Dendritic cell treated with granulocyte-macrophage colony-stimulating factor and Interleukin-4, amounts not matched to agents 40 ng/mL and 50 ng/mL, for 4 days (primary cell): ENCODE data around the gene HOXD12.
A peak's percentile ranks its signal among the peaks of the same experiment; 100 is the strongest.

Experiments used
- H3K27ac Mint-ChIP-seq: one replicate; pipeline ENCODE4 v1.8.0; 2022; ENCODE audit warnings: mild to moderate bottlenecking, mixed read lengths
- H3K27me3 Mint-ChIP-seq: one replicate; pipeline ENCODE4 v1.8.0; 2022; ENCODE audit warnings: mild to moderate bottlenecking, mixed read lengths
- H3K36me3 Mint-ChIP-seq: one replicate; pipeline ENCODE4 v1.8.0; 2022; ENCODE audit warnings: low read depth, mixed read lengths
- H3K4me1 Mint-ChIP-seq: one replicate; pipeline ENCODE4 v1.8.0; 2022; ENCODE audit warnings: low read depth, mixed read lengths
- H3K4me3 Mint-ChIP-seq: one replicate; pipeline ENCODE4 v1.8.0; 2022; ENCODE audit warnings: mild to moderate bottlenecking, moderate library complexity, mixed read lengths
- H3K9me3 Mint-ChIP-seq: one replicate; pipeline ENCODE4 v1.8.0; 2022; ENCODE audit warnings: mixed read lengths
- intact Hi-C: fragments of 100-400 bp; cut with micrococcal nuclease; formaldehyde crosslinking; loops from one replicate; pipeline ENCODE4 v1.15.0; 2022

The HOXD12 gene

GRCh38 chr2:176139661-176140512 is 40.3 kb downstream of the HOXD12 start:
- intact Hi-C loops: loop anchor here (1.0 to 10.0 kb wide), 4 partner anchors 315 to 675 kb away; no protein-coding TSS in a partner anchor
- H3K27ac Mint-ChIP-seq: no peak overlapping the region
- H3K4me1 Mint-ChIP-seq: peaks cover 21% of the 10 kb centered on the region
- H3K9me3 Mint-ChIP-seq: no peaks in the 10 kb centered on the region
- H3K4me3 Mint-ChIP-seq: no peak overlapping the region
- no peaks in the 10 kb centered on the region for H3K36me3 Mint-ChIP-seq
- H3K27me3 Mint-ChIP-seq: peaks cover 97% of the 10 kb centered on the region

GRCh38 chr2:176140513-176141317 is 41.1 kb downstream of the HOXD12 start:
- no peak overlapping the region for H3K27ac Mint-ChIP-seq
- H3K9me3 Mint-ChIP-seq: no peaks in the 10 kb centered on the region
- intact Hi-C loops: loop anchor here (1.0 to 5.0 kb wide), 3 partner anchors 315 to 497 kb away; no protein-coding TSS in a partner anchor
- peaks cover 17% of the 10 kb centered on the region for H3K4me1 Mint-ChIP-seq
- peaks cover 97% of the 10 kb centered on the region for H3K27me3 Mint-ChIP-seq
- no peaks in the 10 kb centered on the region for H3K36me3 Mint-ChIP-seq
- H3K4me3 Mint-ChIP-seq: peak overlapping the region; percentile 39

- no peaks in the 10 kb centered on the region for H3K36me3 Mint-ChIP-seq
Observed at GRCh38 chr2:176142281-176142680, 42.7 kb downstream of the HOXD12 start.

GRCh38 chr2:176145085-176145969 is 45.7 kb downstream of the HOXD12 start:
- Mint-ChIP-seq H3K27ac (no peak overlapping the region), H3K9me3 (no peaks in the 10 kb centered on the region), H3K4me3 (no peak overlapping the region), H3K36me3 (no peaks in the 10 kb centered on the region), H3K4me1 (no peaks in the 10 kb centered on the region), H3K27me3 (peaks cover 97% of the 10 kb centered on the region)
- intact Hi-C loops: no loop called here

More at GRCh38 chr2:176142281-176142680, 42.7 kb downstream of the HOXD12 start:
- Mint-ChIP-seq H3K27ac (no peak overlapping the region), H3K27me3 (peaks cover 97% of the 10 kb centered on the region), H3K4me3 (no peak overlapping the region), H3K9me3 (no peaks in the 10 kb centered on the region), H3K4me1 (peaks cover 11% of the 10 kb centered on the region)
- intact Hi-C loops: loop anchor here (5.0 kb wide), 2 partner anchors 415 to 495 kb away; no protein-coding TSS in a partner anchor

GRCh38 chr2:176146101-176146500 is 46.5 kb downstream of the HOXD12 start:
- Mint-ChIP-seq H3K4me3 (no peak overlapping the region), H3K9me3 (no peaks in the 10 kb centered on the region), H3K27ac (no peak overlapping the region), H3K27me3 (peaks cover 97% of the 10 kb centered on the region), H3K36me3 (no peaks in the 10 kb centered on the region), H3K4me1 (no peaks in the 10 kb centered on the region)
- intact Hi-C loops: no loop called here

- H3K27ac Mint-ChIP-seq: no peak overlapping the region
- no peaks in the 10 kb centered on the region for H3K4me1 Mint-ChIP-seq
- H3K36me3 Mint-ChIP-seq: no peaks in the 10 kb centered on the region
- H3K4me3 Mint-ChIP-seq: no peak overlapping the region
- peaks cover 97% of the 10 kb centered on the region for H3K27me3 Mint-ChIP-seq
- H3K9me3 Mint-ChIP-seq: no peaks in the 10 kb centered on the region
- intact Hi-C loops: no loop called here
Observed at GRCh38 chr2:176146645-176147044, 47.0 kb downstream of the HOXD12 start.

- Mint-ChIP-seq H3K36me3 (no peaks in the 10 kb centered on the region), H3K27me3 (peaks cover 98% of the 10 kb centered on the region), H3K27ac (no peak overlapping the region), H3K9me3 (no peaks in the 10 kb centered on the region), H3K4me3 (no peak overlapping the region), H3K4me1 (no peaks in the 10 kb centered on the region)
- intact Hi-C loops: no loop called here
Observed at GRCh38 chr2:176147210-176147799, 47.7 kb downstream of the HOXD12 start.

GRCh38 chr2:176147800-176148496 is 48.4 kb downstream of the HOXD12 start:
- H3K36me3 Mint-ChIP-seq: no peaks in the 10 kb centered on the region

GRCh38 chr2:176148751-176149421 is 49.3 kb downstream of the HOXD12 start:
- H3K27ac Mint-ChIP-seq: no peak overlapping the region
- no peaks in the 10 kb centered on the region for H3K36me3 Mint-ChIP-seq
- no peak overlapping the region for H3K4me3 Mint-ChIP-seq
- H3K4me1 Mint-ChIP-seq: no peaks in the 10 kb centered on the region
- no peaks in the 10 kb centered on the region for H3K9me3 Mint-ChIP-seq
- peaks cover 98% of the 10 kb centered on the region for H3K27me3 Mint-ChIP-seq
- intact Hi-C loops: no loop called here

More at GRCh38 chr2:176147800-176148496, 48.4 kb downstream of the HOXD12 start:
- Mint-ChIP-seq H3K27me3 (peaks cover 99% of the 10 kb centered on the region), H3K27ac (no peak overlapping the region), H3K9me3 (no peaks in the 10 kb centered on the region), H3K4me3 (no peak overlapping the region), H3K4me1 (no peaks in the 10 kb centered on the region)
- intact Hi-C loops: no loop called here

- no peaks in the 10 kb centered on the region for H3K36me3 Mint-ChIP-seq
- H3K9me3 Mint-ChIP-seq: no peaks in the 10 kb centered on the region
- intact Hi-C loops: no loop called here
- no peaks in the 10 kb centered on the region for H3K4me1 Mint-ChIP-seq
- H3K4me3 Mint-ChIP-seq: no peak overlapping the region
- H3K27me3 Mint-ChIP-seq: peaks cover 98% of the 10 kb centered on the region
- H3K27ac Mint-ChIP-seq: no peak overlapping the region
Observed at GRCh38 chr2:176149481-176149938, 49.9 kb downstream of the HOXD12 start.

GRCh38 chr2:176149939-176150583 is 50.5 kb downstream of the HOXD12 start:
- Mint-ChIP-seq H3K4me3 (no peak overlapping the region), H3K9me3 (no peaks in the 10 kb centered on the region), H3K27me3 (peaks cover 98% of the 10 kb centered on the region), H3K36me3 (no peaks in the 10 kb centered on the region), H3K27ac (no peak overlapping the region), H3K4me1 (no peaks in the 10 kb centered on the region)
- intact Hi-C loops: no loop called here
